ENCODE data around the gene ATP8A1.

- TF ChIP-seq CTCF (conservative IDR thresholded peaks at IDR 0.05; ENCODE audit: low read length), result no peak
- TF ChIP-seq EZH2phosphoT487 (IDR thresholded peaks at IDR 0.05; ENCODE audit: borderline replicate concordance, low read depth, low read length), result no peak
These were observed 192.3 kb downstream of the ATP8A1 start for GRCh38 chr4:42464550-42465094.
